Neural cell (in vitro differentiated cells): ENCODE data around the gene DIP2C.

ENCODE experiments used
- EP300 ChIP-seq: fragments of 450-650 bp; conservative IDR thresholded peaks from 2 replicates; pipeline ENCODE4 v1.6.1; 2014; ENCODE audit warnings: antibody characterized with exemption, mild to moderate bottlenecking, moderate library complexity; ENCODE audit not compliant: poor library complexity, severe bottlenecking
- MXI1 ChIP-seq: fragments of 450-650 bp; conservative IDR thresholded peaks from 2 replicates; pipeline ENCODE4 v1.6.1; 2014; ENCODE audit warnings: antibody characterized with exemption, mild to moderate bottlenecking; ENCODE audit not compliant: poor library complexity, severe bottlenecking
- SMC3 ChIP-seq: fragments of 450-650 bp; conservative IDR thresholded peaks from 2 replicates; pipeline ENCODE4 v1.6.1; 2014; ENCODE audit warnings: antibody characterized with exemption, mild to moderate bottlenecking, moderate library complexity; ENCODE audit not compliant: poor library complexity

DNA sequence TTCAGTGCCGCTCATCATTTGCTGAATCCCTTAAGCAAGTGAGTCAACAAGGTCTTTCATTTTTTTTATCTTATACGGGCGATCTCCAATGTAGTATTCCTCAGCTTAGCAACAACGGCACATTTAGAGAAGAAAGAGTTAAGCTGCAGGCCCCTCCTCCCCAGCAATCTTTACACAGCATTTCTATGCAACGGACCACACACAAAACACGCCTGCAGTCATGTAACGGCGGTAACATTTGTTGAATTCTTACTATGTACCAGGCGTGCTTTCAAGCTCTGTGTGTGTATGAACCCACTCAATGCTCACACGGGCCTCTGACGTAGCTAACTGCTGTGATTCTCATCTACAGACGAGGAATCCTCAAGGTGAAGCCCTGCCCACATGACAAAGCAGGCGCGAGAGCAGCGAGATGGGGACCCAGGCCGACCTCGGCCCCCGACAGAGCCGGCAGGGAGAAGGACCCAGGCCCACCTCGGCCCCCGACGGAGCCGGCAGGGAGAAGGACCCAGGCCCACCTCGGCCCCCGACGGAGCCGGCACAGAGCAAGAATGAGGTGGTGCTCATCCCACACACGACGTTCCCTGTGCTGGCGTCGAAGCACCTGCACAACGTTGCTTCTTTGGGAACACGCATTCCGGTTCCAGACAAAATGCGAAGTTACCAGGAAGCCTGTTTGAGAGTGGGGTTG is 313.5 kb downstream of the DIP2C start:
- no peak for TF ChIP-seq MXI1
- no peak for TF ChIP-seq EP300
- TF ChIP-seq SMC3, result no peak
